Measurements from ENCODE around the gene SASH1. TPM values are rescaled to one million over a fixed set of nuclear protein-coding genes. Genes with fewer than 3 reads are reported as not detected.

SASH1 gene
- total and polyA plus RNA-seq, 2 experiments from 2014 or later, result 69.1 to 99.0 TPM

GRCh38 chr6:148517470-148517869, 174.8 kb downstream of the SASH1 start:
- H3K79me2 ChIP-seq (ENCODE audit: insufficient read depth), result peaks cover 99% of the 10 kb centered on the region
- no peaks in the 10 kb centered on the region for H3K9me2 ChIP-seq (ENCODE audit: insufficient read depth)
- no peak for DNase-seq
- in situ Hi-C loops (cut with MboI), result no loop called here
- peaks cover 62% of the 10 kb centered on the region for H3K36me3 ChIP-seq (ENCODE audit: low read depth)
- TF ChIP-seq EZH2 (IDR thresholded peaks at IDR 0.05; ENCODE audit: insufficient read depth, poor library complexity, severe bottlenecking), result no peak
- TF ChIP-seq EZH2phosphoT487 (IDR thresholded peaks at IDR 0.05; ENCODE audit: insufficient read depth, low read depth), result no peak
- H3K4me1 ChIP-seq (ENCODE audit: insufficient read depth), result peaks cover 74% of the 10 kb centered on the region
- H3K27ac ChIP-seq, result no peak overlapping the region
- H3K9ac ChIP-seq, result no peak overlapping the region
- peaks cover 72% of the 10 kb centered on the region for H3F3A ChIP-seq (ENCODE audit: insufficient read depth)
- no peak overlapping the region for H2AFZ ChIP-seq
- no peaks in the 10 kb centered on the region for H3K27me3 ChIP-seq (replicated peaks; ENCODE audit: insufficient read depth)
- no peaks in the 10 kb centered on the region for H3K9me3 ChIP-seq (ENCODE audit: low read depth)
- WGBS, 2 experiments (ENCODE audit: low coverage in 1 of 2, low lambda C conversion rate in 2 of 2, missing lambda C conversion rate in 2 of 2), result 73 to 75% methylated on average over 10 of the region's 10 CpGs
- no peak overlapping the region for H3K4me3 ChIP-seq
- no peak overlapping the region for H3K4me2 ChIP-seq (ENCODE audit: unreplicated experiment)
- H4K20me1 ChIP-seq (ENCODE audit: insufficient read depth), result no peaks in the 10 kb centered on the region

- H3F3A ChIP-seq (ENCODE audit: insufficient read depth), result peaks cover 72% of the 10 kb centered on the region
- DNase-seq, result peak; percentile 52
- no peaks in the 10 kb centered on the region for H3K9me2 ChIP-seq (ENCODE audit: insufficient read depth)
- H3K9me3 ChIP-seq (ENCODE audit: low read depth), result no peaks in the 10 kb centered on the region
- H3K27ac ChIP-seq, result peak overlapping the region; percentile 100
- TF ChIP-seq EZH2phosphoT487 (IDR thresholded peaks at IDR 0.05; ENCODE audit: insufficient read depth, low read depth) (no peak), EZH2 (IDR thresholded peaks at IDR 0.05; ENCODE audit: insufficient read depth, poor library complexity, severe bottlenecking) (no peak)
- H2AFZ ChIP-seq, result no peak overlapping the region
- H4K20me1 ChIP-seq (ENCODE audit: insufficient read depth), result no peaks in the 10 kb centered on the region
- peak overlapping the region; percentile 37 for H3K9ac ChIP-seq
- WGBS, 2 experiments (ENCODE audit: low coverage in 1 of 2, low lambda C conversion rate in 2 of 2, missing lambda C conversion rate in 2 of 2), result 19 to 25% methylated on average over 12 of the region's 12 CpGs
- H3K27me3 ChIP-seq (replicated peaks; ENCODE audit: insufficient read depth), result no peaks in the 10 kb centered on the region
- in situ Hi-C loops (cut with MboI), result no loop called here
- H3K4me2 ChIP-seq (ENCODE audit: unreplicated experiment), result no peak overlapping the region
- no peak overlapping the region for H3K4me3 ChIP-seq
- peaks cover 88% of the 10 kb centered on the region for H3K79me2 ChIP-seq (ENCODE audit: insufficient read depth)
- peaks cover 74% of the 10 kb centered on the region for H3K4me1 ChIP-seq (ENCODE audit: insufficient read depth)
- H3K36me3 ChIP-seq (ENCODE audit: low read depth), result peaks cover 59% of the 10 kb centered on the region
These were observed 176.0 kb downstream of the SASH1 start for GRCh38 chr6:148518511-148519156.

GRCh38 chr6:148520109-148520841, 177.6 kb downstream of the SASH1 start:
- 51 to 57% methylated on average over 18 to 23 of the region's 23 CpGs for WGBS, 2 experiments (ENCODE audit: low coverage in 1 of 2, low lambda C conversion rate in 2 of 2, missing lambda C conversion rate in 2 of 2)
- peak overlapping the region; percentile 100 for H3K27ac ChIP-seq
- in situ Hi-C loops (cut with MboI), result no loop called here

GRCh38 chr6:148521158-148521557, 178.5 kb downstream of the SASH1 start:
- H3F3A ChIP-seq (ENCODE audit: insufficient read depth), result peaks cover 72% of the 10 kb centered on the region
- peak overlapping the region; percentile 1; the same call in 1 of the 2 replicates for H3K4me3 ChIP-seq
- H3K9ac ChIP-seq, result peak overlapping the region; percentile 93
- DNase-seq, result peak; percentile 37
- WGBS, 2 experiments (ENCODE audit: low coverage in 1 of 2, low lambda C conversion rate in 2 of 2, missing lambda C conversion rate in 2 of 2), result 3 to 7% methylated on average over 5 of the region's 5 CpGs
- peaks cover 63% of the 10 kb centered on the region for H3K79me2 ChIP-seq (ENCODE audit: insufficient read depth)
- peak overlapping the region; percentile 57 for H3K4me2 ChIP-seq (ENCODE audit: unreplicated experiment)
- H3K36me3 ChIP-seq (ENCODE audit: low read depth), result peaks cover 48% of the 10 kb centered on the region
- no peaks in the 10 kb centered on the region for H4K20me1 ChIP-seq (ENCODE audit: insufficient read depth)
- TF ChIP-seq EZH2 (IDR thresholded peaks at IDR 0.05; ENCODE audit: insufficient read depth, poor library complexity, severe bottlenecking) (no peak), EZH2phosphoT487 (IDR thresholded peaks at IDR 0.05; ENCODE audit: insufficient read depth, low read depth) (no peak)
- in situ Hi-C loops (cut with MboI), result no loop called here
- peaks cover 76% of the 10 kb centered on the region for H3K4me1 ChIP-seq (ENCODE audit: insufficient read depth)
- no peak overlapping the region for H2AFZ ChIP-seq
- peak overlapping the region; percentile 100 for H3K27ac ChIP-seq
- H3K9me2 ChIP-seq (ENCODE audit: insufficient read depth), result no peaks in the 10 kb centered on the region
- H3K27me3 ChIP-seq (replicated peaks; ENCODE audit: insufficient read depth), result no peaks in the 10 kb centered on the region
- H3K9me3 ChIP-seq (ENCODE audit: low read depth), result no peaks in the 10 kb centered on the region

More at GRCh38 chr6:148520109-148520841, 177.6 kb downstream of the SASH1 start:
- peaks cover 70% of the 10 kb centered on the region for H3F3A ChIP-seq (ENCODE audit: insufficient read depth)
- no peak overlapping the region for H2AFZ ChIP-seq
- no peak for TF ChIP-seq EZH2 (IDR thresholded peaks at IDR 0.05; ENCODE audit: insufficient read depth, poor library complexity, severe bottlenecking)
- no peak for TF ChIP-seq EZH2phosphoT487 (IDR thresholded peaks at IDR 0.05; ENCODE audit: insufficient read depth, low read depth)
- H3K27me3 ChIP-seq (replicated peaks; ENCODE audit: insufficient read depth), result no peaks in the 10 kb centered on the region
- peaks cover 73% of the 10 kb centered on the region for H3K4me1 ChIP-seq (ENCODE audit: insufficient read depth)
- H3K9ac ChIP-seq, result peak overlapping the region; percentile 93
- no peaks in the 10 kb centered on the region for H4K20me1 ChIP-seq (ENCODE audit: insufficient read depth)
- no peak overlapping the region for H3K4me3 ChIP-seq
- H3K4me2 ChIP-seq (ENCODE audit: unreplicated experiment), result peak overlapping the region; percentile 57
- H3K9me3 ChIP-seq (ENCODE audit: low read depth), result no peaks in the 10 kb centered on the region
- no peaks in the 10 kb centered on the region for H3K9me2 ChIP-seq (ENCODE audit: insufficient read depth)
- H3K36me3 ChIP-seq (ENCODE audit: low read depth), result peaks cover 53% of the 10 kb centered on the region
- DNase-seq, result peak; percentile 51
- H3K79me2 ChIP-seq (ENCODE audit: insufficient read depth), result peaks cover 72% of the 10 kb centered on the region

Measured in GM23248 (cell line).